Smooth muscle cell (in vitro differentiated cells): Measurements from ENCODE around the gene CNN2. TPM values are rescaled to one million over a fixed set of nuclear protein-coding genes. Genes with fewer than 3 reads are reported as not detected.

Source experiments
- DNase-seq: peaks from one replicate; lab custom pipeline; 2025; ENCODE audit not compliant: unreplicated experiment; lab: John Stamatoyannopoulos, UW
- H2AFZ ChIP-seq: fragments of 200-600 bp; sonication (generic); 2 replicates; pipeline ENCODE4 v1.6.0; 2016; ENCODE audit warnings: antibody characterized with exemption, low read depth, mild to moderate bottlenecking
- H3F3A ChIP-seq: fragments of 200-600 bp; sonication (generic); 2 replicates; pipeline ENCODE4 v1.6.0; 2017; ENCODE audit warnings: antibody characterized with exemption, low read depth
- H3K27ac ChIP-seq: fragments of 200-600 bp; sonication (generic); 2 replicates; pipeline ENCODE4 v1.5.1; 2016; ENCODE audit warnings: low read depth, mild to moderate bottlenecking
- H3K27me3 ChIP-seq: fragments of 200-600 bp; sonication (generic); 2 replicates; pipeline ENCODE4 v1.6.1; 2016; ENCODE audit warnings: low read depth, mild to moderate bottlenecking
- H3K36me3 ChIP-seq: fragments of 200-600 bp; sonication (generic); 2 replicates; pipeline ENCODE4 v1.5.1; 2016; ENCODE audit warnings: low read depth
- H3K4me1 ChIP-seq: fragments of 200-600 bp; sonication (generic); 2 replicates; pipeline ENCODE4 v1.5.1; 2016; ENCODE audit warnings: low read depth
- H3K4me2 ChIP-seq: fragments of 200-600 bp; sonication (generic); 2 replicates; pipeline ENCODE4 v1.6.0; 2016; ENCODE audit warnings: mild to moderate bottlenecking
- H3K4me3 ChIP-seq: fragments of 200-600 bp; sonication (generic); 2 replicates; pipeline ENCODE4 v1.5.1; 2016; ENCODE audit warnings: mild to moderate bottlenecking
- H3K79me2 ChIP-seq: fragments of 200-600 bp; sonication (generic); 2 replicates; pipeline ENCODE4 v1.6.0; 2016; ENCODE audit warnings: low read depth, mild to moderate bottlenecking
- H3K9ac ChIP-seq: fragments of 200-600 bp; sonication (generic); 2 replicates; pipeline ENCODE4 v1.6.0; 2016; ENCODE audit warnings: low read depth
- H3K9me3 ChIP-seq: fragments of 200-600 bp; sonication (generic); replicated peaks from 2 replicates; pipeline ENCODE4 v1.5.1; 2016; ENCODE audit warnings: low read depth
- H4K20me1 ChIP-seq: fragments of 200-600 bp; sonication (generic); 2 replicates; pipeline ENCODE4 v1.6.0; 2016; ENCODE audit warnings: low read depth
- WGBS: methylation state at CpG from one replicate; pipeline ENCODE4 v1.1.7; 2016; ENCODE audit warnings: low lambda C conversion rate; 5-methylcytosine and 5-hydroxymethylcytosine counted together
- polyA plus RNA-seq: library from polyadenylated mRNA; unstranded; fragments of >200 nt; fragmentation: Nextera tagmentation; extraction: Ambion mirVana; gene quantifications from 2 replicates; pipeline ENCODE4 v1.2.1, GENCODE V29; 2016
- total RNA-seq: library from RNA; depleted of rRNA; stranded (reverse); fragments of >200 nt; gene quantifications from 2 replicates; pipeline ENCODE4 v1.2.3, GENCODE V29; 2014
- TF ChIP-seq, protein P1 (sequence below): fragments of 200-600 bp; sonication (generic); IDR thresholded peaks from 2 replicates; pipeline ENCODE4 v1.5.1; 2017; ENCODE audit warnings: borderline replicate concordance, mild to moderate bottlenecking, antibody characterized with exemption; ENCODE audit not compliant: insufficient read depth, poor library complexity, severe bottlenecking

CNN2 gene
- total and polyA plus RNA-seq, 2 experiments from 2014 or later: 150 to 392 TPM

DNA sequence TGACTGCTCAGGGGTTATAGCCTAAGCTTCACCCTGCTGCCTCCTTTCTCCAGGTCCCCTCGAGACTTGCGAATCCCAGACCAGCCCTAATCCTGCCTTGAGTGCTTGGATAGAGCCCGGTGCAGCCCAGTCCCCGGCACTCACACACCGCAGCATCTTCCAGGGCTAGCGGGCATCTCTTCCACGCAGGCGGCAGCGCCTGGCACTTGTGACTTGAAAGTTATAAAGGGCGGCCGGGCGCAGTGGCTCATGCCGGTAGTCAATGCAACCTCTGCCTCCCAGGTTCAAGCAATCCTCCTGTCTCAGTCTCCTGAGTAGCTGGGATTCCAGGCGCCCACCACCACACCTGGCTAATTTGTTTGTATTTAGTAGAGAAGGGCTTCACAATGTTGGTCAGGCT is 40.3 kb upstream of the CNN2 start:
- Histone ChIP-seq H2AFZ (no peak overlapping the region), H3K27me3 (no peaks in the 10 kb centered on the region), H3K27ac (no peak overlapping the region), H3K36me3 (no peaks in the 10 kb centered on the region), H3K4me2 (no peak overlapping the region), H3K9me3 (no peaks in the 10 kb centered on the region), H3K79me2 (peaks cover 12% of the 10 kb centered on the region), H3K4me1 (peaks cover 12% of the 10 kb centered on the region), H4K20me1 (peaks cover 7% of the 10 kb centered on the region), H3K4me3 (no peak overlapping the region), H3F3A (peaks cover 3% of the 10 kb centered on the region), H3K9ac (no peak overlapping the region)
- TF ChIP-seq, protein P1, sequence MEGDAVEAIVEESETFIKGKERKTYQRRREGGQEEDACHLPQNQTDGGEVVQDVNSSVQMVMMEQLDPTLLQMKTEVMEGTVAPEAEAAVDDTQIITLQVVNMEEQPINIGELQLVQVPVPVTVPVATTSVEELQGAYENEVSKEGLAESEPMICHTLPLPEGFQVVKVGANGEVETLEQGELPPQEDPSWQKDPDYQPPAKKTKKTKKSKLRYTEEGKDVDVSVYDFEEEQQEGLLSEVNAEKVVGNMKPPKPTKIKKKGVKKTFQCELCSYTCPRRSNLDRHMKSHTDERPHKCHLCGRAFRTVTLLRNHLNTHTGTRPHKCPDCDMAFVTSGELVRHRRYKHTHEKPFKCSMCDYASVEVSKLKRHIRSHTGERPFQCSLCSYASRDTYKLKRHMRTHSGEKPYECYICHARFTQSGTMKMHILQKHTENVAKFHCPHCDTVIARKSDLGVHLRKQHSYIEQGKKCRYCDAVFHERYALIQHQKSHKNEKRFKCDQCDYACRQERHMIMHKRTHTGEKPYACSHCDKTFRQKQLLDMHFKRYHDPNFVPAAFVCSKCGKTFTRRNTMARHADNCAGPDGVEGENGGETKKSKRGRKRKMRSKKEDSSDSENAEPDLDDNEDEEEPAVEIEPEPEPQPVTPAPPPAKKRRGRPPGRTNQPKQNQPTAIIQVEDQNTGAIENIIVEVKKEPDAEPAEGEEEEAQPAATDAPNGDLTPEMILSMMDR: no peak
- WGBS: 99% methylated on average over 14 of the region's 14 CpGs
- DNase-seq: no peak

DNA sequence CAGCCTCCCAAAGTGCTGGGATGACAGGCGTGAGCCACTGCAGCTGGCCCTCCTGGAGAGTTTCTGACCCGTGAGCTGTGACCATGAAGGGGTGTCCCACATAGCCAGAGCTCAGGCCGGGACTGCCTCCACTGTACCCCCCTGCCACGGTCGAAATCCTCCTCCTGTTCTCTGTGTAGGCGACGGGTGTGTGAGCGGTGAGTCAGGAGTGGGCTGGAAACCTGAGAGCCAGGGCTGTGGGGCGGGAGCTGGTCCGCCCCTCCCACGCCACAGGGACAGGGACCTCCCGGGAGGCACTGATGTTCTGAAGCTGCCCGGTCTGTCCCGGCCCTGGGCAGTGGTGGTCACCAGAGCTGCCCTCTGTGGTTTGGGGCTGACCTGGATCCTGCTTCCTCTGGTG is 38.3 kb upstream of the CNN2 start:
- H3K4me3 ChIP-seq: no peak overlapping the region
- TF ChIP-seq, protein P1: no peak
- no peaks in the 10 kb centered on the region for H3K36me3 ChIP-seq
- WGBS: 90% methylated on average over 14 of the region's 14 CpGs
- H3F3A ChIP-seq: no peaks in the 10 kb centered on the region
- peaks cover 7% of the 10 kb centered on the region for H4K20me1 ChIP-seq
- H3K9ac ChIP-seq: no peak overlapping the region
- H2AFZ ChIP-seq: no peak overlapping the region
- no peaks in the 10 kb centered on the region for H3K9me3 ChIP-seq
- DNase-seq: no peak
- no peak overlapping the region for H3K27ac ChIP-seq
- H3K79me2 ChIP-seq: peaks cover 12% of the 10 kb centered on the region
- H3K27me3 ChIP-seq: no peaks in the 10 kb centered on the region
- peaks cover 12% of the 10 kb centered on the region for H3K4me1 ChIP-seq
- no peak overlapping the region for H3K4me2 ChIP-seq

DNA sequence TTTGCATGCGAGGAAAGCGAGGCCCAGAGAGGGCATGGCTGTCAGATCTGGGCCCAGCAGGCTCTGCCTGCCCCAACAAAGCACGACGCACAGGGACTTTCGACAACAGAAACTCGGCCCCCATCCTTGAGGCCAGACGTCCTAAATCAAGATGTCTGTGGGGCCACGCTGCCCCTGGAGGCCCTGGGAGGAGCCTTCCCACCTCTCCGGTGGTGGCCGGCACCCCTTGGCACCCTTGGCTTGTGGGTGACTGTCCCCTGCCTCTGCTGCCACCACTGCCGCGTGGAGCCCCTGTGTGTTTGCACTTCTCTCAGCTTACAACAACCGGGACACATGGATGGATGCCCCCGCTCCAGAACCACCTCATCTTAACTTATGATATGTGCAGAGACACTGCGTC is 37.9 kb upstream of the CNN2 start:
- H3K79me2 ChIP-seq: peaks cover 12% of the 10 kb centered on the region
- peaks cover 7% of the 10 kb centered on the region for H4K20me1 ChIP-seq
- H3F3A ChIP-seq: no peaks in the 10 kb centered on the region
- no peak overlapping the region for H3K27ac ChIP-seq
- H3K9me3 ChIP-seq: no peaks in the 10 kb centered on the region
- H3K27me3 ChIP-seq: no peaks in the 10 kb centered on the region
- no peak overlapping the region for H3K9ac ChIP-seq
- no peaks in the 10 kb centered on the region for H3K36me3 ChIP-seq
- 94% methylated on average over 15 of the region's 15 CpGs for WGBS
- no peak overlapping the region for H2AFZ ChIP-seq
- TF ChIP-seq, protein P1: no peak
- no peak overlapping the region for H3K4me2 ChIP-seq
- peaks cover 12% of the 10 kb centered on the region for H3K4me1 ChIP-seq
- no peak for DNase-seq
- H3K4me3 ChIP-seq: no peak overlapping the region

DNA sequence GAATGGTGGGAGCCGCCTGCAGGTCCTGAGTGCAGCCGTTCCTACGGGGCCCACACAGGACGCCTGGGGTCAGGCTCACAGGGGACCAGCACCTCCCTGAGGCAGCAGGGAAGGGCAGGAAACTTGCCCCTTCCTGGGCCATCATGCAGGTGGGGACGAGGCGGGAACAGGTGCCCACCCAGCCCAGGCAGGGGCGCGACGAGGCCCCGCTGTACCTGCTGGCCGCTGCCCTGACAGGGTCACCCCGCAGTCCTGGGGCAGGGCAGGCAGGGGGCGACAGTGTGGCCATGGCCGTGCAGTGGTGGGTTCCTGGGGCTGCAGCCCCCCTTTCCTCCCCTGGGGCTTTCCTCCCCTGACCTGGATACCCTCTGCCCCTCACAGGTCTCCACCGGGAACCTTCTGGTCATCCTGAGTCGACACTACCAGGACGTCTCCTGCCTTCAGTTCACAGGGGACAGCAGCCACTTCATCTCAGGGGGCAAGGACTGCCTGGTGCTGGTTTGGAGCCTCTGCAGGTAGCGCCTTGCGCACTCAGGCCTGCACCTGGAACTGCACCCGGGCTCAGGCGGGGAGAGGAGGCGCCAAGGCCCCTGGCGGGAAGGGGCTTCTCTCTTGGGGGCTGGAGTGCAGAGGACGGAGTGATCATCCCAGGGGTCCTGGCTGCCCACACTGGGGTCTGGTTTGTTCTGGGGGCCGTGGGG is 36.9 kb upstream of the CNN2 start:
- Histone ChIP-seq H3K9ac (no peak overlapping the region), H3F3A (no peaks in the 10 kb centered on the region), H3K27ac (no peak overlapping the region), H3K79me2 (peaks cover 10% of the 10 kb centered on the region), H3K4me1 (peaks cover 7% of the 10 kb centered on the region), H3K4me3 (no peak overlapping the region), H3K9me3 (no peaks in the 10 kb centered on the region), H3K36me3 (no peaks in the 10 kb centered on the region), H4K20me1 (peaks cover 7% of the 10 kb centered on the region), H2AFZ (no peak overlapping the region), H3K4me2 (no peak overlapping the region), H3K27me3 (no peaks in the 10 kb centered on the region)
- no peak for DNase-seq
- TF ChIP-seq, protein P1: no peak
- WGBS: 96% methylated on average over 25 of the region's 25 CpGs
